Amniotic stem cell (primary cell): ENCODE measurements around the gene LDOC1.
"Not testable (repeated sequence)": the region's sequence is repeated elsewhere in the genome, so short reads cannot be mapped to it uniquely, and the experiment has no call there.

Experiments used
- DNase-seq: peaks from one replicate; lab custom pipeline; 2025; lab: John Stamatoyannopoulos, UW

The LDOC1 gene

GRCh38 chrX:141176586-141177451, at the start of gene LDOC1:
TSS of gene LDOC1 (minus strand) at chrX:141177129. CDS start at chrX:141177021, 108 bp downstream.
- DNase-seq = no peak

- DNase-seq = no peak
These were observed 44.7 kb upstream of the LDOC1 start for GRCh38 chrX:141221611-141222010.

- DNase-seq = peak; percentile 2
These were observed 43.5 kb upstream of the LDOC1 start for GRCh38 chrX:141220342-141221008.

GRCh38 chrX:141214196-141214595, 37.3 kb upstream of the LDOC1 start:
- no peak for DNase-seq

GRCh38 chrX:141201962-141202361, 25.0 kb upstream of the LDOC1 start:
- no peak for DNase-seq

- not testable (repeated sequence) for DNase-seq
These were observed 11.6 kb upstream of the LDOC1 start for GRCh38 chrX:141188573-141188972.

GRCh38 chrX:141185366-141185765, 8.4 kb upstream of the LDOC1 start:
- no peak for DNase-seq

GRCh38 chrX:141183000-141183399, 6.1 kb upstream of the LDOC1 start:
- DNase-seq = no peak

- DNase-seq = no peak
These were observed 3.9 kb upstream of the LDOC1 start for GRCh38 chrX:141180851-141181250.

GRCh38 chrX:141175786-141176185, 1.1 kb downstream of the LDOC1 start:
- DNase-seq = no peak

- DNase-seq = no peak
These were observed 12.5 kb downstream of the LDOC1 start for GRCh38 chrX:141164406-141164805.

- no peak for DNase-seq
These were observed 18.8 kb downstream of the LDOC1 start for GRCh38 chrX:141158084-141158483.

GRCh38 chrX:141155231-141155630, 21.7 kb downstream of the LDOC1 start:
- not testable (repeated sequence) for DNase-seq

- DNase-seq = no peak
These were observed 34.0 kb downstream of the LDOC1 start for GRCh38 chrX:141142946-141143345.

- no peak for DNase-seq
These were observed 43.7 kb downstream of the LDOC1 start for GRCh38 chrX:141133272-141133671.

GRCh38 chrX:141127146-141127545, 49.8 kb downstream of the LDOC1 start:
- no peak for DNase-seq
